Ovary (tissue), 9 donors: ENCODE data around the gene ACSS1. TPM values are rescaled to one million over a fixed set of nuclear protein-coding genes. Genes with fewer than 3 reads are reported as not detected.
A peak's percentile ranks its signal among the peaks of the same experiment; 100 is the strongest.

ENCODE experiments used
- DNase-seq, 5 donors: peaks; one replicate each; pipeline ENCODE4 v3.0.0-alpha.2; 2019 to 2020
- H3K27ac ChIP-seq, 2 donors: fragments of 200-600 bp; one replicate each; pipeline versions ENCODE4 v1.5.1 to v1.8.0; 2019 to 2022
- H3K27me3 ChIP-seq: fragments of 200-600 bp; one replicate; pipeline ENCODE4 v1.8.0; 2022
- H3K36me3 ChIP-seq: fragments of 200-600 bp; sonication (generic); one replicate; pipeline ENCODE4 v1.5.1; 2019
- H3K4me1 ChIP-seq: one replicate; pipeline ENCODE4 v1.8.1; 2013; ENCODE audit warnings: mild to moderate bottlenecking, moderate library complexity; ENCODE audit not compliant: insufficient read depth
- H3K4me3 ChIP-seq: fragments of 200-600 bp; sonication (generic); one replicate; pipeline ENCODE4 v1.5.1; 2017
- H3K9me3 ChIP-seq, 2 donors: fragments of 200-600 bp in 1 of 2; sonication (generic) in 1 of 2; one replicate each; pipeline versions ENCODE4 v1.5.1 to v1.8.1; 2013 to 2019; ENCODE audit warnings: mild to moderate bottlenecking in 1 of 2, moderate library complexity in 1 of 2
- CTCF ChIP-seq, 3 donors: fragments of 450-650 bp in 2 of 3; fragments of 200-600 bp in 1 of 3; IDR thresholded peaks; one replicate each; pipeline versions ENCODE4 v1.5.1 to v1.8.0; 2016 to 2022; ENCODE audit warnings: antibody characterized with exemption in 3 of 3, mild to moderate bottlenecking in 1 of 3
- EP300 ChIP-seq: sonication (generic); formaldehyde crosslinking; IDR thresholded peaks from one replicate; pipeline ENCODE4 v1.6.1; 2017; ENCODE audit warnings: antibody characterized with exemption
- POLR2A ChIP-seq: fragments of 450-650 bp; IDR thresholded peaks from one replicate; pipeline ENCODE4 v1.6.1; 2017; ENCODE audit warnings: antibody characterized with exemption, mild to moderate bottlenecking, moderate library complexity
- WGBS, 3 donors: extraction: QIAGEN DNeasy Blood & Tissue Kit in 1 of 3; methylation state at CpG; one replicate each; pipeline versions ENCODE4 v1.1.5 to v1.1.7; 2013 to 2017; 5-methylcytosine and 5-hydroxymethylcytosine counted together
- intact Hi-C, 4 donors: fragments of 100-400 bp; cut with DNase I; formaldehyde crosslinking; loops; one replicate each; pipeline versions ENCODE4 v1.11.0 to v1.15.1; 2022 to 2023
- polyA plus RNA-seq, 2 donors: library from polyadenylated mRNA; stranded (reverse); fragments of 200-250 nt in 1 of 2; fragments of 350-450 nt in 1 of 2; fragmentation: Illumina TruSeq in 1 of 2; extraction: RNeasy Lipid Tissue Mini Kit (QIAGEN cat#74804) in 1 of 2; gene quantifications; one replicate each; pipeline ENCODE4 v1.2.3, GENCODE V29; 2013 to 2014
- total RNA-seq, 7 donors: library from RNA; depleted of rRNA in 2 of 7; stranded (reverse); fragments of >200 nt in 2 of 7; fragmentation: NEBNext Ultra II Directional in 3 of 7; extraction: Animal tissue kit (Norgen Biotek cat#: 25700) in 3 of 7; gene quantifications; one replicate each; pipeline versions ENCODE4 v1.1.0 to v1.2.4, GENCODE V29; 2016 to 2023
- donor health status: DM: no; HTN: no; CAD: no; lungs with moderate emphysema.
- donor health status: DM: no; HTN: no; CAD: no.
- donor health status: Bipolar disorder and iron deficiency.
- donor health status: DM: yes; HTN: yes; CAD: no.
- donor health status: DM: no; HTN: no; CAD: no.
- donor health status: DM: yes; HTN: yes; CAD: no.

Gene ACSS1
- total and polyA plus RNA-seq, 9 donors, result 13.1 to 37.0 (median 29.0) TPM

GRCh38 chr20:25011831-25012241 lies 46.1 kb downstream of the ACSS1 start:
- intact Hi-C loops, result no loop called here
- no peaks in the 10 kb centered on the region for H3K4me1 ChIP-seq
- TF ChIP-seq EP300, result no peak
- TF ChIP-seq POLR2A, result no peak
- no peak for TF ChIP-seq CTCF (IDR thresholded peaks at IDR 0.05)
- H3K9me3 ChIP-seq, result no peaks in the 10 kb centered on the region
- H3K27ac ChIP-seq, result no peak overlapping the region
- H3K27me3 ChIP-seq, result no peaks in the 10 kb centered on the region
- H3K4me3 ChIP-seq, result no peak overlapping the region
- peak in 2 of 5 donors; percentile 5 to 16 for DNase-seq
- H3K36me3 ChIP-seq, result no peaks in the 10 kb centered on the region
- WGBS, 3 donors, result 90 to 95% (median 95%) methylated on average over 12 of the region's 12 CpGs

DNA sequence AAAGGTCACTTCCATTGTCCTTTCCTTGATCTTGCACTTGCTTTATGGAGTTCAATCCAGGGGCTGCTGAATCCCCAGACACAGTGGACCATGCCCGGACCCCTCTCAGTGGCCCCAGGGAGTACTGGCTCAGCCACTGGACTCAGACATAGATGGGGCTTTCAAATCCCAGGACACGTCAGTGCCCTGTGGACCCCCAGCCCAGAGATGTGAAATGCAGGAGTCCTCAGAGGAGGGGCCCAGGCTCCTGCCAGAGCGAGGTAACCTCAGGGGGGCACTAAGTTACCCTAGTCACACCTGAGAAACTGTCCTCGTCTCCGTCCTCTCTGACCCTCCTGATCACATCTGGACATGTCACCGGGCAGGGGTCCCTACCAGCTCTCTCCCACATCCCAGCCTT lies 46.7 kb downstream of the ACSS1 start:
- TF ChIP-seq EP300, result no peak
- TF ChIP-seq POLR2A, result no peak
- no peak for TF ChIP-seq CTCF (IDR thresholded peaks at IDR 0.05)
- WGBS, 3 donors, result 94 to 95% (median 94%) methylated on average over 6 of the region's 6 CpGs
- no peaks in the 10 kb centered on the region for H3K9me3 ChIP-seq
- no peaks in the 10 kb centered on the region for H3K36me3 ChIP-seq
- no peaks in the 10 kb centered on the region for H3K4me1 ChIP-seq
- no peak overlapping the region for H3K27ac ChIP-seq
- peak in 2 of 5 donors; percentile 3 to 5 for DNase-seq
- H3K27me3 ChIP-seq, result no peaks in the 10 kb centered on the region
- no peak overlapping the region for H3K4me3 ChIP-seq
- intact Hi-C loops, result no loop called here

DNA sequence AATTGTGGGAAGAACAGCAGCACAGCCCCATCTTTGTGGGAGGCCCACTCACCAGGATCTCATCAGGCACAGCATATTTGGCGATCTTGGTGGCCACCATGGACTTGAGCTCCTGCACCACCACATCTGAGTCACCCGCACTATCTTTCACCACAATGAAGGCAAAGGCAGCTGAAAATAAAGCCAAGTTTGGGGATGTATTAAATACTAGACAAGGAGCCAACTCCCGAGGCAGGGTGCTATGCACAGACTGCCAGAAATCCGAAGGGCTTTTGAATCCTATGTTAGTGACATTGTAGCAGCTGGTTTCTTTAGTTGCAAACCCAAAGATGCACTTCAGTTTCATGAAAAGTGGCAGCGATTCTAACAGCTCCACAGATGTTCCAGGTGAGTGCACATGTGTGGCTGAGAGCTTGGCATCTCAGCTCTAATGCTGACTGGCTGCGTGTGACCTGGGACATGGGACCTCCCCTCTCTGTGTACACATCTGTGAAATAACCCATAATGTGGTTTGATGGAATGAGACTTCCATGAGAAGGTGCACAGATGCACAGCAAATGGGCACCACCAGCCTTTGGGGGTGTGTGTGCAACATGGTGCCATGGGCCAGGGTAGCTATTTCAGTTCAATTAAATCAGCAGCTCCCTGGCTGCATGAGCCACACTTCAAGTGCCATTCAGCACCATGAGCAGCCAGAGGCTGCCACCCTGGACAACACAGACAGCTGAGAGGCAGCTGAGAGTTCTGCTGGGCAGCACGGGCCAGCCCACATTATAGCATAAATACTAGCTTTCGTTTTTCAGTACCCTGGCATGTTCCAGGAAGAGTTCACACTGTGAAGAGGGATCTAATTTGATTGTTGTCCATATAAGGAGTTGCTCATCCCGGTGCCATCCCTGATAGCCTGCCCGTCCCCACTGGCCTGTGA lies 48.5 kb downstream of the ACSS1 start:
- no peaks in the 10 kb centered on the region for H3K27me3 ChIP-seq
- WGBS, 3 donors, result 85 to 86% (median 86%) methylated on average over 10 of the region's 10 CpGs
- TF ChIP-seq POLR2A, result no peak
- TF ChIP-seq CTCF (IDR thresholded peaks at IDR 0.05), result no peak
- TF ChIP-seq EP300, result no peak
- no peak overlapping the region for H3K4me3 ChIP-seq
- peaks cover 1% of the 10 kb centered on the region for H3K4me1 ChIP-seq
- no peak overlapping the region for H3K27ac ChIP-seq
- no peaks in the 10 kb centered on the region for H3K36me3 ChIP-seq
- H3K9me3 ChIP-seq, result no peaks in the 10 kb centered on the region
- peak in 1 of 5 donors; percentile 4 for DNase-seq
- intact Hi-C loops, result no loop called here

DNA sequence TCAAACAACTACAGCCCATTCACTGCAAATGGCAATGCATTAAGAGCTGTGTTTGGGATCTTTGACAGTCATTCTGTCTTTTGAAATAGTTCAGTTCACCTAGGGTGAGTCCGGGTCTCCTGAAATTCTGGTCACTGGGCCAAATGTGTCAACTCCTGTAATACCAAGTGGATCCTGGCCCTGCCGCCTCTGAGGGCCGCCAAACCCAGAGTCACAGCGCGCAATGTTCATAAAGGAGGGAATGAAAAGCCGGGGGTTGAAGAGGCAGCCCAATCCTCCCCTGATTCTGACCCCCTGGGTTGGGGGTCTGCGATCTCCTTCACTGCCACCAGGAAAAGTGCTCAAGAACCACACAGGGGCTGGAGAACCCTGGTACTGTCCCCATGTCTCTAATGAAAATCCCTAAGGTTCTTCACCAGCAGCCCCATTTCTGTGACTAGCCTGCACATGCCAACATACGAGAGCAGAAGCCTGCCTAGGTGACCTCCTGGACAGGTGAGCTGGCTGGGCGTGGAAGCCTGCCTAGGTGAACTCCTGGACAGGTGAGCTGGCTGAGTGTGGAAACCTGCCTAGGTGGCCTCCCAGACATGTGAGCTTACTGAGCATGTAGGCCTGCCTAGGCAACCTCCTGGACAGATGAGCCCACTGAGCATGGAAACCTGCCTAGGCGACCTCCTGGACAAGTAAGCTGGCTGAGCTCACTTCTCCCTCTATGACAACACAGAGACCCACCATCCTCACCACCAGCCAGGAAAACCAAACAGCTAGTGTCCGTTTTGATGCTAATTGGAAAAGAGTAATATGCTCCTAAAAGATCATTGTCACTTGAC lies 49.3 kb downstream of the ACSS1 start:
- Histone ChIP-seq H3K4me3 (no peak overlapping the region), H3K27me3 (no peaks in the 10 kb centered on the region), H3K27ac (no peak overlapping the region), H3K36me3 (no peaks in the 10 kb centered on the region), H3K4me1 (peaks cover 1% of the 10 kb centered on the region), H3K9me3 (no peaks in the 10 kb centered on the region)
- intact Hi-C loops, result no loop called here
- WGBS, 3 donors, result 93 to 95% (median 93%) methylated on average over 9 to 11 of the region's 11 CpGs
- TF ChIP-seq EP300 (no peak), CTCF (IDR thresholded peaks at IDR 0.05) (no peak), POLR2A (no peak)
- peak in 1 of 5 donors; percentile 2 for DNase-seq
